Lung microvascular endothelial cell (primary cell): ENCODE measurements around the gene IZUMO4. TPM values are rescaled to one million over a fixed set of nuclear protein-coding genes. Genes with fewer than 3 reads are reported as not detected.

Experiments used
- DNase-seq, 2 donors: peaks; one replicate each; pipeline versions ENCODE4 v3.0.0 to v3.0.0-alpha.2; 2010; ENCODE audit warnings: low read depth in 2 of 2
- total RNA-seq: library from RNA; depleted of rRNA; stranded (reverse); fragments of >200 nt; gene quantifications from 2 replicates; pipeline ENCODE4 v1.2.1, GENCODE V29; 2014

Gene IZUMO4
- total RNA-seq, 1 donor from 2014 or later = 0.60 TPM

GRCh38 chr19:2142173-2142829 lies 45.6 kb downstream of the IZUMO4 start:
- DNase-seq = no peak

- no peak for DNase-seq
These were observed 47.5 kb downstream of the IZUMO4 start for GRCh38 chr19:2144190-2144589.

GRCh38 chr19:2145831-2146241 lies 49.1 kb downstream of the IZUMO4 start:
- DNase-seq = no peak

- DNase-seq = no peak
These were observed 51.9 kb downstream of the IZUMO4 start for GRCh38 chr19:2148482-2149135.

Other genes with a start within 250 kb of the IZUMO4 start
- gene REXO1, start 248.4 kb upstream of the IZUMO4 start, total RNA-seq = 4.4 and 6.9 TPM in 2 replicates
- gene KLF16, start 233.3 kb upstream of the IZUMO4 start, total RNA-seq = 3.7 and 5.6 TPM in 2 replicates
- gene ABHD17A, start 211.4 kb upstream of the IZUMO4 start, total RNA-seq = 82.4 and 102 TPM in 2 replicates
- 1.3 and 3.0 TPM in 2 replicates for gene ADAT3, start 191.5 kb upstream of the IZUMO4 start, total RNA-seq
- 19.0 and 26.6 TPM in 2 replicates for gene SCAMP4, start 191.5 kb upstream of the IZUMO4 start, total RNA-seq
- 45.3 and 56.5 TPM in 2 replicates for gene CSNK1G2, start 155.7 kb upstream of the IZUMO4 start, total RNA-seq
- 29.0 and 34.9 TPM in 2 replicates for gene BTBD2, start 81.2 kb upstream of the IZUMO4 start, total RNA-seq
- 80.9 and 102 TPM in 2 replicates for gene MKNK2, start 45.7 kb upstream of the IZUMO4 start, total RNA-seq
- gene MOB3A, start 589 bp upstream of the IZUMO4 start, total RNA-seq = 12.6 and 13.1 TPM in 2 replicates
- gene AP3D1, start 54.7 kb downstream of the IZUMO4 start, total RNA-seq = 57.5 and 63.3 TPM in 2 replicates
- gene DOT1L, start 67.0 kb downstream of the IZUMO4 start, total RNA-seq = 2.4 and 3.6 TPM in 2 replicates
- 51.4 and 75.8 TPM in 2 replicates for gene PLEKHJ1, start 139.4 kb downstream of the IZUMO4 start, total RNA-seq
- gene SF3A2, start 139.9 kb downstream of the IZUMO4 start, total RNA-seq = 41.8 and 56.5 TPM in 2 replicates
- 0.65 and 3.6 TPM in 2 replicates for gene AMH, start 152.4 kb downstream of the IZUMO4 start, total RNA-seq
- gene JSRP1, start 159.5 kb downstream of the IZUMO4 start, total RNA-seq = 0.22 TPM in 1 of 2 replicates, not detected in the other
- under 0.01 and 0.20 TPM in 2 replicates for gene PEAK3, start 185.3 kb downstream of the IZUMO4 start, total RNA-seq
- gene LINGO3, start 211.2 kb downstream of the IZUMO4 start, total RNA-seq = not detected in 2 replicates
- 79.4 and 82.8 TPM in 2 replicates for gene LSM7, start 231.7 kb downstream of the IZUMO4 start, total RNA-seq
- gene SPPL2B, start 231.8 kb downstream of the IZUMO4 start, total RNA-seq = 10.5 and 22.6 TPM in 2 replicates